ENCODE results near the gene PPP1R8. TPM values are rescaled to one million over a fixed set of nuclear protein-coding genes. Genes with fewer than 3 reads are reported as not detected.

PPP1R8 gene
- total RNA-seq, 1 experiment from 2014 or later: 51.1 TPM

DNA sequence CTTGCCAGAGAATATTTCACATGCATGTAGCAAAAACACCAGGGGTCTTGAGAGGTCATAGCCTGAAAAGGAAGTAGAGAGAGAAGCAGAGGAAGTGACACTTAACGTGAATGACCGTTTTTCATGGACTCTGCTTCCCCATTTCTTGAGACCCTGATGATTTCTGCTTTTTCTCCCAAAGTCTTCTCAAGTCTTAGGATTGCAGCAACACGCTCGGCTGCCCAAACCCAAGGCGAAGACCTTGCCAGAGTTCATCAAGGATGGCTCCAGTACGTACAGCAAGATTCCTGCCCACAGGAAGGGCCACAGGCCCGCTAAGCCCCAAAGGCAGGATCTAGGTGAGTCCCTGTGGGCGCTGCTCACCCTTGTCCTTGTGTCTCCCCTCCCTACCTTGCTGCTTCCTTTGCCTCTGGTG, 54.5 kb downstream of the PPP1R8 start:
- Mint-ChIP-seq H3K4me3 (ENCODE audit: unreplicated experiment) (no peak overlapping the region), H3K4me1 (ENCODE audit: insufficient read depth, unreplicated experiment) (no peaks in the 10 kb centered on the region), H3K27me3 (ENCODE audit: insufficient read depth, unreplicated experiment) (no peaks in the 10 kb centered on the region), H3K36me3 (ENCODE audit: insufficient read depth, unreplicated experiment) (peaks cover 11% of the 10 kb centered on the region), H3K9me3 (ENCODE audit: unreplicated experiment) (no peaks in the 10 kb centered on the region), H3K27ac (ENCODE audit: low read depth, unreplicated experiment) (no peak overlapping the region)
- TF ChIP-seq, protein P1, sequence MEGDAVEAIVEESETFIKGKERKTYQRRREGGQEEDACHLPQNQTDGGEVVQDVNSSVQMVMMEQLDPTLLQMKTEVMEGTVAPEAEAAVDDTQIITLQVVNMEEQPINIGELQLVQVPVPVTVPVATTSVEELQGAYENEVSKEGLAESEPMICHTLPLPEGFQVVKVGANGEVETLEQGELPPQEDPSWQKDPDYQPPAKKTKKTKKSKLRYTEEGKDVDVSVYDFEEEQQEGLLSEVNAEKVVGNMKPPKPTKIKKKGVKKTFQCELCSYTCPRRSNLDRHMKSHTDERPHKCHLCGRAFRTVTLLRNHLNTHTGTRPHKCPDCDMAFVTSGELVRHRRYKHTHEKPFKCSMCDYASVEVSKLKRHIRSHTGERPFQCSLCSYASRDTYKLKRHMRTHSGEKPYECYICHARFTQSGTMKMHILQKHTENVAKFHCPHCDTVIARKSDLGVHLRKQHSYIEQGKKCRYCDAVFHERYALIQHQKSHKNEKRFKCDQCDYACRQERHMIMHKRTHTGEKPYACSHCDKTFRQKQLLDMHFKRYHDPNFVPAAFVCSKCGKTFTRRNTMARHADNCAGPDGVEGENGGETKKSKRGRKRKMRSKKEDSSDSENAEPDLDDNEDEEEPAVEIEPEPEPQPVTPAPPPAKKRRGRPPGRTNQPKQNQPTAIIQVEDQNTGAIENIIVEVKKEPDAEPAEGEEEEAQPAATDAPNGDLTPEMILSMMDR (IDR thresholded peaks at IDR 0.05; ENCODE audit: unreplicated experiment): no peak
- CTCF ChIA-PET: no interaction called here
- no peak for DNase-seq (ENCODE audit: unreplicated experiment)
- intact Hi-C loops (cut with micrococcal nuclease): no loop called here
- POLR2A ChIA-PET: no interaction called here
- BruUV-seq (replicated peaks): no TSS peak

GRCh38 chr1:27885621-27886352, 55.2 kb downstream of the PPP1R8 start:
- TF ChIP-seq, protein P1 (IDR thresholded peaks at IDR 0.05; ENCODE audit: unreplicated experiment): no peak
- H3K4me3 Mint-ChIP-seq (ENCODE audit: unreplicated experiment): no peak overlapping the region
- no peak for DNase-seq (ENCODE audit: unreplicated experiment)
- intact Hi-C loops (cut with micrococcal nuclease): no loop called here
- no TSS peak for BruUV-seq (replicated peaks)
- H3K27me3 Mint-ChIP-seq (ENCODE audit: insufficient read depth, unreplicated experiment): no peaks in the 10 kb centered on the region
- ChIA-PET POLR2A (interaction anchor here (0.9 to 1.5 kb wide), 2 partner anchors 10 to 13 kb away, joined by 3 to 4 read pairs; no protein-coding TSS in a partner anchor), CTCF (no interaction called here)
- no peaks in the 10 kb centered on the region for H3K4me1 Mint-ChIP-seq (ENCODE audit: insufficient read depth, unreplicated experiment)
- no peak overlapping the region for H3K27ac Mint-ChIP-seq (ENCODE audit: low read depth, unreplicated experiment)
- no peaks in the 10 kb centered on the region for H3K9me3 Mint-ChIP-seq (ENCODE audit: unreplicated experiment)
- peaks cover 18% of the 10 kb centered on the region for H3K36me3 Mint-ChIP-seq (ENCODE audit: insufficient read depth, unreplicated experiment)

DNA sequence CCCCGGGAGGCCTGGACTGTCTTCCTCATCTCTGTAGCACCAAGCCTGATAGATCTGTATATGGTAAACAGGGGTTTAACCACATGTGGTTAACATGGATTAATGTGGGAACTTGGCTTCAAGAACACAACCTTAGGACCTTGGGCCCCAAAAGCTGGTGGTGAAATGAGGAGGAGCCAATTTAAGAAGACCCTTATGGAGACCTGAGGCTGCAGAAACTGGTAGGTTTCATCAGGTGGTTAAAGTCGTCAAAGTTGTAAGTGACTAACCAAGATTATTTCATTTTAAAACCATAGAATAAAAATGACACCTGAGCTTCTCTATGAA, 55.7 kb downstream of the PPP1R8 start:
- CTCF ChIA-PET: no interaction called here
- Mint-ChIP-seq H3K36me3 (ENCODE audit: insufficient read depth, unreplicated experiment) (peaks cover 23% of the 10 kb centered on the region), H3K4me3 (ENCODE audit: unreplicated experiment) (no peak overlapping the region), H3K9me3 (ENCODE audit: unreplicated experiment) (no peaks in the 10 kb centered on the region), H3K4me1 (ENCODE audit: insufficient read depth, unreplicated experiment) (no peaks in the 10 kb centered on the region), H3K27ac (ENCODE audit: low read depth, unreplicated experiment) (no peak overlapping the region), H3K27me3 (ENCODE audit: insufficient read depth, unreplicated experiment) (no peaks in the 10 kb centered on the region)
- no TSS peak for BruUV-seq (replicated peaks)
- TF ChIP-seq, protein P1 (IDR thresholded peaks at IDR 0.05; ENCODE audit: unreplicated experiment): no peak
- no peak for DNase-seq (ENCODE audit: unreplicated experiment)
- POLR2A ChIA-PET: interaction anchor here (0.9 to 1.5 kb wide), 2 partner anchors 11 to 12 kb away, joined by 3 to 4 read pairs; no protein-coding TSS in a partner anchor
- intact Hi-C loops (cut with micrococcal nuclease): no loop called here

DNA sequence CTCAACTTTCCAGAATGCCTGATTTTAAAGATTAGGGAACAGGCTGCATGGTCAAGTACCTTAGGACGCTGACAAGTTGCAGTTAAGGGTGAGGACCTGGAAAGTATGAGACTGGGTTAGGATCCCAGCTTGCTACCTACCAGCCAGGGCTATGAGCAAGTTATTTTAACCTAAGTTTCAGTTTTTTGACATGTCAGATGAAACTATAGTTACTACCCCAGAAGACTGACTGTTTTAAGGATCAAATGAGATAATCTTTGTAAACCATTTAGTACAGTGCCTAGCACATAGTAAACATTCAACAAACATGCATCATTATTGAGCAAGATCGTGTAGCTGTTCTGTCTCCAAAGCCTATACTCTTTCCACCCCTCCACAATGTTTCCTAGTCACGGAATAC, 56.2 kb downstream of the PPP1R8 start:
- no peaks in the 10 kb centered on the region for H3K27me3 Mint-ChIP-seq (ENCODE audit: insufficient read depth, unreplicated experiment)
- no peaks in the 10 kb centered on the region for H3K4me1 Mint-ChIP-seq (ENCODE audit: insufficient read depth, unreplicated experiment)
- POLR2A ChIA-PET: interaction anchor here (0.9 to 1.5 kb wide), 3 partner anchors 11 to 86 kb away, joined by 3 to 4 read pairs (median 3); no protein-coding TSS in a partner anchor
- no peak for DNase-seq (ENCODE audit: unreplicated experiment)
- H3K4me3 Mint-ChIP-seq (ENCODE audit: unreplicated experiment): no peak overlapping the region
- CTCF ChIA-PET: no interaction called here
- TF ChIP-seq, protein P1 (IDR thresholded peaks at IDR 0.05; ENCODE audit: unreplicated experiment): no peak
- no TSS peak for BruUV-seq (replicated peaks)
- no peaks in the 10 kb centered on the region for H3K9me3 Mint-ChIP-seq (ENCODE audit: unreplicated experiment)
- no peak overlapping the region for H3K27ac Mint-ChIP-seq (ENCODE audit: low read depth, unreplicated experiment)
- intact Hi-C loops (cut with micrococcal nuclease): no loop called here
- peaks cover 28% of the 10 kb centered on the region for H3K36me3 Mint-ChIP-seq (ENCODE audit: insufficient read depth, unreplicated experiment)
